GM12874 (cell line): ENCODE results near the gene PTPRG.

Experiments used
- CTCF ChIP-seq: IDR thresholded peaks from 2 replicates; pipeline ENCODE4 v1.5.1; 2011; ENCODE audit warnings: low read depth, mild to moderate bottlenecking, control low read depth, low read length, moderate library complexity; ENCODE audit not compliant: insufficient read depth

Gene PTPRG

GRCh38 chr3:61646360-61646759 lies 85.0 kb downstream of the PTPRG start:
- TF ChIP-seq CTCF, result no peak

GRCh38 chr3:61646851-61647525 lies 85.6 kb downstream of the PTPRG start:
- no peak for TF ChIP-seq CTCF

DNA sequence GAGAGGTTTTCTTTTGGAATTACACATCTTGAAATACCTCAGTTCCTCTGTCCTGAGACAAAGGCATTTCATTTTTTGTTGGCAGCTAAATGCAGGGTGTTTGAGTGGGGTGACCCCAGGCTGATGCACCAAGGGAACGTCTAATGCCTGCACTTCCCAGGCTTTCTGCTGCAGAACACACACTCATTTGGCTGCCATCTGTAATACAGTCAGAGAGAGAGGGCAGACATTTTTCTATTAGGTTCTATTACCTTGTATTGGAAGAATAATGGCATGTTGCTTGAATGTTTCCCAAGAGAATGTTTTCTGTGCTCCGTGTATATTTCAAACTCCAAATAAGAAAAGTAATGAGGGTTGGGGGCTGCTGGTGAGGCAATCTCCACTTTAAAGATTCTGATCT lies 87.1 kb downstream of the PTPRG start:
- no peak for TF ChIP-seq CTCF

- TF ChIP-seq CTCF, result no peak
These were observed 88.2 kb downstream of the PTPRG start for GRCh38 chr3:61649381-61650170.

- TF ChIP-seq CTCF, result no peak
These were observed 88.9 kb downstream of the PTPRG start for GRCh38 chr3:61650276-61650675.

GRCh38 chr3:61650719-61651410 lies 89.5 kb downstream of the PTPRG start:
- TF ChIP-seq CTCF, result no peak

GRCh38 chr3:61657689-61658088 lies 96.3 kb downstream of the PTPRG start:
- no peak for TF ChIP-seq CTCF
